Vagina (tissue), 2 donors: ENCODE measurements around the gene TSC1. TPM values are rescaled to one million over a fixed set of nuclear protein-coding genes. Genes with fewer than 3 reads are reported as not detected.
"Not testable (repeated sequence)": the region's sequence is repeated elsewhere in the genome, so short reads cannot be mapped to it uniquely, and the experiment has no call there.

Experiments
- DNase-seq, 2 donors: peaks; one replicate each; pipeline ENCODE4 v3.0.0-alpha.2; 2017; ENCODE audit errors: extremely low spot score in 2 of 2
- H3K27ac ChIP-seq: fragments of 200-600 bp; sonication (generic); one replicate; pipeline ENCODE4 v1.5.1; 2019
- H3K27me3 ChIP-seq: fragments of 200-600 bp; sonication (generic); one replicate; pipeline ENCODE4 v1.5.1; 2019
- H3K36me3 ChIP-seq, 2 donors: fragments of 200-600 bp; sonication (generic); one replicate each; pipeline ENCODE4 v1.5.1; 2017 to 2019
- H3K4me1 ChIP-seq: fragments of 200-600 bp; sonication (generic); one replicate; pipeline ENCODE4 v1.5.1; 2019
- H3K4me3 ChIP-seq, 2 donors: fragments of 200-600 bp; sonication (generic); 1 replicate in 1 of 2; 2 replicates in 1 of 2; pipeline ENCODE4 v1.5.1; 2016 to 2019
- H3K9me3 ChIP-seq: fragments of 200-600 bp; sonication (generic); one replicate; pipeline ENCODE4 v1.5.1; 2019
- POLR2A ChIP-seq, 2 donors: fragments of 450-650 bp; IDR thresholded peaks; one replicate each; pipeline ENCODE4 v1.6.1; 2017; ENCODE audit warnings: antibody characterized with exemption in 2 of 2, mild to moderate bottlenecking in 2 of 2, moderate library complexity in 2 of 2
- POLR2AphosphoS5 ChIP-seq, 2 donors: sonication (generic); formaldehyde crosslinking; IDR thresholded peaks; one replicate each; pipeline ENCODE4 v1.9.0; 2017; ENCODE audit warnings: antibody characterized with exemption in 2 of 2, mild to moderate bottlenecking in 2 of 2, low read depth in 1 of 2; ENCODE audit not compliant: insufficient read depth in 1 of 2
- intact Hi-C: fragments of 100-400 bp; cut with DNase I; formaldehyde crosslinking; loops from one replicate; pipeline ENCODE4 v1.15.1; 2023
- total RNA-seq: library from RNA; depleted of rRNA; stranded (reverse); fragments of >200 nt; gene quantifications from one replicate; pipeline ENCODE4 v1.2.3, GENCODE V29; 2016
- TF ChIP-seq, protein P1 (sequence below), 3 experiments: fragments of 450-650 bp in 2 of 3; fragments of 200-600 bp in 1 of 3; sonication (generic) in 1 of 3; IDR thresholded peaks; one replicate each; pipeline ENCODE4 v1.5.1; 2017 to 2019; ENCODE audit warnings: antibody characterized with exemption in 3 of 3, mild to moderate bottlenecking in 2 of 3, moderate library complexity in 2 of 3

The TSC1 gene
- total RNA-seq = 56.2 TPM

DNA sequence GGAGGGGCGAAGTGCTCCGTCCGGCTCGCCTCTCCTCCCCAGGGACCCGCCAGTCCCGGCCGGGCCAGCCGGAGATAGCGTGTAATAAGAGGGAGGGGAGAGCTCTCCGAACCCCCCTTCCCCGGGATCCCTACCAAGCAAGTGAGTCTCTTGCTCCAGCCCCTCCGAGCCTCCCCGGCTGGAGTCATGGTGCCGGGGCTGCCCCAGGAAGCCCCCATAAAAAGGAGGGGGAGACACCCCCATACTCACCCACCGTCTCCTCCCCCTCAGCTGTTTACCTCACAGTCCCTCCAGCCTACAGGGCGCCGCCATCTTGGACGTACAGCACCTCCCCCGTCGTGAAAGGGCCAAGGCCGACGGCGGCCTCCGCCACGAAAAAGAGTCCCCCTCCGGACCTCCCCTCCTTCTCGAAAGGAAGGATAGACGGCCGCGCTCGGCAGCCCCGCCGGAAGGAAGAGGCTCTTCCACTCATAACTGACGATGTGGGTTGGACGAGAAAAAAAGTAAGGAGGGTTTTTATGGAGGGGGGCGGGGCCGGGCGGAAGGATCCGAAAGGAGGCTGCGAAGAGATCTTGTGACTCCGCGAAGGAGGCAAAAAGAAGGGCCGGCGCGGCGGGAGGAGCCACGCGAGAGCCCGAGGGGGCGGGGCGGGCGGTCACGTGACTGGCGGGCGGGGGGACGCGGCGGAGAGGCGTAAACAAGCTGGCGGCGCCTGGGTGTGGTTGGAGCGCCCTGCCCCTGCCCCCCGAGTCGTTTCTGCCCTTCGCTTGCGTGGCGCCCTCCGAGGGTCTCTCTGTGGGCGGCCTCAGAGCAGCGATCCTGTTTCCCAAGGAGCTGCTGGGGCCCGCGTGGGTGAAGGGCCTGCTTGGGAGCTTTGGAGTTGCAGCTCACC lies at the start of gene TSC1:
TSC1 (minus strand) TSS at position 323 of the 892 bp plus-strand sequence. CDS start 15,744 bp downstream, outside the sequence.
- Histone ChIP-seq H3K27ac (peak within 1 kb of the TSS; percentile 97), H3K4me1 (peaks cover 32% of the 10 kb centered on the region), H3K36me3 (no peaks in the 10 kb centered on the region), H3K4me3 (peak within 1 kb of the TSS; percentile 81 to 100), H3K27me3 (no peaks in the 10 kb centered on the region), H3K9me3 (no peaks in the 10 kb centered on the region)
- intact Hi-C loops = no loop called here
- peak in 1 of 2 donors; percentile 96 for DNase-seq
- peak in 1 of 2 donors; percentile 56 for TF ChIP-seq POLR2A (IDR thresholded peaks at IDR 0.05)
- TF ChIP-seq, protein P1, sequence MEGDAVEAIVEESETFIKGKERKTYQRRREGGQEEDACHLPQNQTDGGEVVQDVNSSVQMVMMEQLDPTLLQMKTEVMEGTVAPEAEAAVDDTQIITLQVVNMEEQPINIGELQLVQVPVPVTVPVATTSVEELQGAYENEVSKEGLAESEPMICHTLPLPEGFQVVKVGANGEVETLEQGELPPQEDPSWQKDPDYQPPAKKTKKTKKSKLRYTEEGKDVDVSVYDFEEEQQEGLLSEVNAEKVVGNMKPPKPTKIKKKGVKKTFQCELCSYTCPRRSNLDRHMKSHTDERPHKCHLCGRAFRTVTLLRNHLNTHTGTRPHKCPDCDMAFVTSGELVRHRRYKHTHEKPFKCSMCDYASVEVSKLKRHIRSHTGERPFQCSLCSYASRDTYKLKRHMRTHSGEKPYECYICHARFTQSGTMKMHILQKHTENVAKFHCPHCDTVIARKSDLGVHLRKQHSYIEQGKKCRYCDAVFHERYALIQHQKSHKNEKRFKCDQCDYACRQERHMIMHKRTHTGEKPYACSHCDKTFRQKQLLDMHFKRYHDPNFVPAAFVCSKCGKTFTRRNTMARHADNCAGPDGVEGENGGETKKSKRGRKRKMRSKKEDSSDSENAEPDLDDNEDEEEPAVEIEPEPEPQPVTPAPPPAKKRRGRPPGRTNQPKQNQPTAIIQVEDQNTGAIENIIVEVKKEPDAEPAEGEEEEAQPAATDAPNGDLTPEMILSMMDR (IDR thresholded peaks at IDR 0.05) = no peak
- peak; percentile 94 to 96 for TF ChIP-seq POLR2AphosphoS5 (IDR thresholded peaks at IDR 0.05; ENCODE audit: insufficient read depth in 1 of 2, low read depth in 1 of 2)

DNA sequence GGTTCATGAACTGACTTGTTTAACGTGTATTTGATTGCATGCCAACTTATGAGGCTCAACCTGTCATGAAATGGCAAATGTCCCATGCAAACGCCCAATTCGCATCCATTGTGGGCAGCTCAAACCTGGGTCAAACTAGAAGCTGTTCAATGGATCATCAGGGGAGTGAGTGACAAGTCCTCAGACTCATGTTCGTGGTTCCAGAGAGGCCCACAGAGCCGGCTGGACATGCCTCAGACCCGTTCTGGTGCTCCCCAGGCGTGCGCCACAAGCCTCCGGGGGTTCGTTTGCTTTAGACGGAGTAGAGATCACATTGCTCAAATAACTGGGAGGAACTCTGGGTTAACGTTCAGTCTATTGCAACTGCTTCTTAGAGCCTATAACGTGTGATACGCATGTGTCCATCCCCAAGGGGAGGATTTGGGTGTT lies 49.1 kb upstream of the TSC1 start:
- TF ChIP-seq, protein P1 (IDR thresholded peaks at IDR 0.05) = no peak
- TF ChIP-seq POLR2A (IDR thresholded peaks at IDR 0.05) = no peak
- no peak for TF ChIP-seq POLR2AphosphoS5 (IDR thresholded peaks at IDR 0.05; ENCODE audit: insufficient read depth in 1 of 2, low read depth in 1 of 2)
- intact Hi-C loops = no loop called here
- Histone ChIP-seq H3K4me1 (peaks cover 10% of the 10 kb centered on the region), H3K27ac (no peak overlapping the region), H3K27me3 (no peaks in the 10 kb centered on the region), H3K4me3 (no peak overlapping the region), H3K36me3 (no peaks in the 10 kb centered on the region), H3K9me3 (no peaks in the 10 kb centered on the region)
- no peak for DNase-seq

DNA sequence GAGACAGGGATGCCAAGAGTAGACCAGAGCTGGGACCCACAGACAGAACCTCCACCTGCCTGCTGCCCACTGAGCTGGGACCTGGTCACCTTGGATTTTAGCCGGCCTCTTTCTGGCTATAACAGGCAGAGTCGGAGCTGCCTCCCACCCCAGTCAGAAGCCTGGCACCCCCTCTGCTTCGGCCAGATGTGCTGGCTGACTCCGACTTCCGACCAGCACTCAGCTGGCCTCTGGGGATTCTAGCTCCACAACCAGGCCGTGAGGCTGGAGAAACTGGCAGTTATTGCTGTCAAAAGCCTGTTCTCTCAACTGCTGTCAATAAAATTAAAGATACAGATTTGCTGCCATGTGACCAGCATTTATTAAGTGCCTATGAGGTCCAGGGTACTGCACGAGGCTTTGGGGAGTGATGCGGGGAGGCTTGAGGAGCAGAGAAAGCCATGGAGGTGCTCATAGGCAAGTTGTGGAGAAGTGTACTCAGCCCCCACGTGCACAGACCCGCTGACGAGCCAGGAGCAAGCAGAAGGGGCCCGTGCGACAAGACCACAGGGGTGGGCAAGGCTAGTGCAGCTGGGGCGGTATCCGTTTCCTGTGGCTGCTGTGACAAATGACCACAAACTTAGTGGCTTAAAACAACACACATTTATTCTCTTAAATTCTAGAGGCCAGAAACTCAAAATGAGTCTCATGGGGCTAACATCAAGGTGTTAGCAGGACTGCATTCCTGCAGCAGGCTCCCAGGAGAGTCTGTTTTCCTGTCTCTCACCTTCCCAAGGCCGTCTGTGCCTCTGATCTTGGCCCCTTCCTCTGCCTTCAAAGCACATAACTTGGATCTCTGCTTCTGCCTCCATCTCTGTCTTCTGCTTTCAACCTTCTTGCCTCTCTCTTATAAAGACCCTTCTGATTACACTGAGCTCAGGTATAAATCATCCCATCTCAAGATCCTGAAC lies 47.2 kb upstream of the TSC1 start:
- Histone ChIP-seq H3K4me3 (no peak overlapping the region), H3K27ac (no peak overlapping the region), H3K27me3 (no peaks in the 10 kb centered on the region), H3K4me1 (peaks cover 10% of the 10 kb centered on the region), H3K9me3 (no peaks in the 10 kb centered on the region), H3K36me3 (no peaks in the 10 kb centered on the region)
- TF ChIP-seq POLR2A (IDR thresholded peaks at IDR 0.05) = no peak
- TF ChIP-seq, protein P1 (IDR thresholded peaks at IDR 0.05) = no peak
- TF ChIP-seq POLR2AphosphoS5 (IDR thresholded peaks at IDR 0.05; ENCODE audit: insufficient read depth in 1 of 2, low read depth in 1 of 2) = no peak
- intact Hi-C loops = no loop called here
- DNase-seq = no peak

DNA sequence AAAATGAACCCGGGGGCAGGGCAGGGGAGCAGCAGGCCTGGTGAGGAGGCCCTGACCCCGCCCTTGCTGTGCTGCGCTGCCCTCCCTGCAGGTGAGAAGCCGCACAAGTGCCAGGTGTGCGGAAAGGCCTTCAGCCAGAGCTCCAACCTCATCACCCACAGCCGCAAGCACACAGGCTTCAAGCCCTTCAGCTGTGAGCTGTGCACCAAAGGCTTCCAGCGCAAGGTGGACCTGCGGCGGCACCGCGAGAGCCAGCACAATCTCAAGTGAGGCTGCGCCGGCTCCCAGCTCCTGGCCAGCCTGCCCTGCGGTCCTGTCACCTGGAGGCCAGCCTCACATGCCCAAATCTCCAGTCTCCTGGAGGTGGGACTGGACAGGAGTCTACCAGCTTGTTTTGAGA lies 46.4 kb upstream of the TSC1 start:
- no peak overlapping the region for H3K27ac ChIP-seq
- no peak for DNase-seq
- peaks cover 10% of the 10 kb centered on the region for H3K4me1 ChIP-seq
- H3K36me3 ChIP-seq = no peaks in the 10 kb centered on the region
- H3K4me3 ChIP-seq = no peak overlapping the region
- H3K27me3 ChIP-seq = no peaks in the 10 kb centered on the region
- intact Hi-C loops = no loop called here
- TF ChIP-seq POLR2AphosphoS5 (IDR thresholded peaks at IDR 0.05; ENCODE audit: insufficient read depth in 1 of 2, low read depth in 1 of 2) (no peak), POLR2A (IDR thresholded peaks at IDR 0.05) (no peak)
- TF ChIP-seq, protein P1 (IDR thresholded peaks at IDR 0.05) = no peak
- no peaks in the 10 kb centered on the region for H3K9me3 ChIP-seq

DNA sequence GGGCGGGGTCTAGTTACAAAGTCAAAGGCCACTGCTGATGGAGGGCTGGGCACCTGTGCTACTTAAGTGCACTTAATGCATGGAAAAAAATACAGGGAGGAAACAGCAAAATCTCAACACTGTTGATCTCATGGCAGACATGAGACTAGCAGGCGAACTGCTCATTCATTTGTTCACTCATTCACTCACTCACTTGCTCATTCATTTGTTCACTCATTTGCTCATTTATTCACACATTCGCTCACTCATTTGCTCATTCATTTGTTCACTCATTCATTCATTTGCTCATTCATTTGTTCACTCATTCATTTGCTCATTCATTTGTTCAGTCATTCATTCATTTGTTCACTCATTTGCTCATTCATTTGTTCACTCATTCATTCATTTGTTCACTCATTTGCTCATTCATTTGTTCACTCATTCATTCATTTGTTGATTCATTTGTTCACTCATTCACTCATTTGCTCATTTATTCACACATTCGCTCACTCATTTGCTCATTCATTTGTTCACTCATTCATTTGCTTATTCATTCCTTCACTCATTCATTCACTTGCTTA lies 45.7 kb upstream of the TSC1 start:
- H3K4me1 ChIP-seq, H3K27me3 ChIP-seq, intact Hi-C loops, H3K36me3 ChIP-seq, H3K9me3 ChIP-seq, H3K4me3 ChIP-seq, DNase-seq, H3K27ac ChIP-seq: not testable (repeated sequence)
